Amniotic epithelial cell (primary cell): Measurements from ENCODE around the gene ARAP1.

Source experiments
- DNase-seq: peaks from one replicate; pipeline ENCODE4 v3.0.0-alpha.2; 2010; ENCODE audit warnings: low read depth

Gene ARAP1

DNA sequence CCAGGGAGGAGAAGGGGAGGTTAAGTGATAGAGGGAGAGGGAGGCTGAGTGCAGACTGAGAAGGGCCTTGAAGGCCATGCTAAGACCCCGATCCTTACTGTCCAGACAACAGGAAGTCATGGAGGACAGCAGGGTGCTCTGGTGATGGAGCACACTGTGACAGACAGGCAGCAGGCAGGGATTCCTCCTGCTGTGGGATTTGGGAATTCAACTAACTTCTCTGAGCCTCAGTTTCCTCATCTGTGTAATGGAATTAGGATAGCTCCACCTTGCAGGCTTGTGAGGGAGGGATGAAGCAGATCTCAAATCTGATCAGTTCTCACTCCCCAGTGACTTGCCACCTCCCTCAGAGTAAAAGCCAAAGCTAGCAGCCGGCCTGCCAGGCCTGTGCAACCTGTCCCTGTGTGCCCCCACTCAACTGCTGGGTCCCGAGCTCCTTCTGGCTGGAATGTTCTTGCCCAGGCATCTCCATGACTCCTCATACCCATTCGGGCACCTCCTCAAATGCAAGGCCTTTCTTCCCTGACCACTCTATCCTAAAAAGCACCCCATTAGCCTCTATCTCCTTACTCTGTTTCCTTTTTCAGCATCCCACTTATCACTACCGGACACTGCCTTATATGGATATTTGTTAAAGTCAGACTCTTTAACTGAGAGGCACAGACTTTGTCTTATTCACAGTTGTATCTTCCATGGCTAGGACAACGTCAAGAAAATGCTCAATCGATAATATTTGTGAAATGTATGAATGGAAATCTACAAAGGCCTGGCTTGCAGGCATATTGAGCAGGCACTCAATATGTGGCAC lies 9.5 kb downstream of the ARAP1 start:
- DNase-seq, result no peak

GRCh38 chr11:72741849-72742512 lies 10.2 kb downstream of the ARAP1 start:
- peak; percentile 61 for DNase-seq

- DNase-seq, result no peak
Observed at GRCh38 chr11:72741429-72741833, 10.8 kb downstream of the ARAP1 start.

DNA sequence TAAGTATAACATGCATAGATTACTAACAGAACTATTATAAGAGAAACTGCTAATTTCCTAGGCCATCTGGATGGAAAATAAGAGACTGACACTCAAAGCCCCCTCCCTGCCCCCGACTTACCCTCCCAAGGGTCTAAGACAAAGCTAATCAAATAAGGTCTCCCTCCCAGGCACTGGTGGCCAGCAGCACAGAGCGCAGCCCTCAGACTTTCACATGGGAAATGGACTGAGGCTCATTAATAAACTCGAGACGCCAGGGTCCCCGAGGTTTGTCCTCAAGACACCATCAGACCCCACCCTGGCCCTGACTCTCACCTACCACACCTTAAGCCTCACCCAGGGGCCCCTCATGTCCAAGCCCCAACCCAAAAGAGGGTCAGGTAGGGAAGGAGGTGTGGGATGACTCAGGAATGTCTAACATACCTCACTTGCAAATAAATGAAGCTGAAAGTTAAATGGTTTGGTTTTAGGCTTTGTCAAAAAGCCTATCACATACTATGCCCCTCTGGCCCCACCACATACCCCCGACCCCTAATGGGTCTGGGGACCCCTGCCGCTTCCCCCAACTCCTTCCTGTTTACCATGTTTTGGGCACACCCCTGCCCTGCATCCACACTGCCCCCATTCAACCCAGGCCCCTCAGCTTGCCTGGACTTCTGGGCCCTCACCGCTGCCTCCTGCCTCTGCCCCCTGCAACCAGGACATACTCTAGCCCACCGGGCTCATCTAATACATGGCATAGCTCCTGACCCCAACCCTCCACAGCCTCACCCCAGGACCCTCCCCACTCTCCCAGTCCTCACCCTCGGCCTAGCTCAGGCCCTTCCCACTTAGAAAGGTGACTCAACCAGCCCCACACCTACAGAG lies 11.4 kb downstream of the ARAP1 start:
- DNase-seq, result no peak

- DNase-seq, result no peak
Observed at GRCh38 chr11:72740060-72740424, 12.2 kb downstream of the ARAP1 start.

DNA sequence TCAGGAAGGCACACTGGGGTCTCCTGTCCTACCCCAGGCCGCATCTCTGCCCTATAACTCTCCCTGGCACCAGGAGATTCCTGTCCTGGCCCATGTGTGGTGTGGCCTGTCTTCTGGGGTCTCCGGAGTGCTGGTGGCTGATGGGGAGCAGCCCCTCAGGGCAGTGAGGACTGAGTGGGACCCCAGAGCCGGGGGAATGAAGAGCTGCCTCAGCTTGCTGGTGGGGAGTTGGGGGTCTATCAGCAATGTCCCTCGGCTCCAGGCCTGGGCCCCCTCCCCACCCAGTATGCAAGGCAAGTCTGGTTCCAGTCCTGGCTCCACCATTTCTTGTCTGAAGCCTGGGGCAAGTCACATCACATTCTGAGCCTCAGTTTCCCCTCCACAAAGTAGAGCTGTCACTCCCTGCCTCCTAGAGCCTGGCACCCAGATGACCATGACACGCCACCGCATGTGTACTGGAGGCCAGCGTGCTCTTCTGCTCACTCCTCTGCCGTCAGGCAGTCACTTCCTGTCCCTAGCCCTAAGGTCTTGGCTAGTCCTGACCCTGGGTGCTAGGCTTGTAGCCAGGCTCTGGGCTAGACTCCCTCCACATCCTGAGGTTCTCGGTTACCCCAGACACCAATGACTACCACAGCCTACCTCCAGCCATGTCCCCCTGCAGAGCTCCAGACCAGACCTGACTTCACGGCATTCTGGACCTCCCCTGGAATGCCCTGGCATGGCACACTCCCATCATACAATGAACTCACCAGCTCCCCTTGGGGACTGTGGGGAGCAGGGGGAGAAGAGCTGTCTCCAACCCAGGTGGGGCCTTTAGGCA lies 12.8 kb downstream of the ARAP1 start:
- DNase-seq, result no peak

- peak; percentile 73 for DNase-seq
Observed at GRCh38 chr11:72738199-72739141, 13.7 kb downstream of the ARAP1 start.

- no peak for DNase-seq
Observed at GRCh38 chr11:72737336-72737735, 14.9 kb downstream of the ARAP1 start.

DNA sequence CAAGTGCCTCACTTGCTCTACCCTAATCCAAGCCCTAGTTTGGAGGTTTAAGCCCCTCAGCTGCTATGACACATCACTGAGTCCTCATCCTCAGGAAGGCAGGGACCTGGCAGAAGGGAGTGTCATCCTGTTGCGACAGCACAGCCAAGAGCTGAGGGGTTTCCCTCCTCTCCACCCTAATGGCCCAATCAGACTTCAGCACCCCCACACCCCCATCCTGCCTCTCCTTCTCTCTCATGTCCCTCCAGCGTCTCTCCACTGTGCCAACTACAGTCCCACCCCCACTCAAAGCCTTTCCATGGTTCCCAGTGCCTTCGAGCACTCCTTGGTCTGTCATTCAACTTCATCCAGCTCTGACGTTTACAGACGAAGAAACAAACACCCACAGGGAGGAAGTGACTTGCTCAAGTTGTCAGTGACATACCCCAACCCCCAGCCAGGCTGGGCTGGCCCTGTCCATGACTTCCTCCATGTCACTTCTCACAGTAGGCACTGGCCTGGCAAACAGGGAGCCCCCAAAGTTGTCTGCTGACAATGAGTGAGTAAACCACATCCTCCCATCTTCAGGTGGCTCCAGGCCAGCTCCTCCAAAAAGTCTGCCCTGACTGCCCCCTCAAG lies 15.6 kb downstream of the ARAP1 start:
- DNase-seq, result peak; percentile 53

DNA sequence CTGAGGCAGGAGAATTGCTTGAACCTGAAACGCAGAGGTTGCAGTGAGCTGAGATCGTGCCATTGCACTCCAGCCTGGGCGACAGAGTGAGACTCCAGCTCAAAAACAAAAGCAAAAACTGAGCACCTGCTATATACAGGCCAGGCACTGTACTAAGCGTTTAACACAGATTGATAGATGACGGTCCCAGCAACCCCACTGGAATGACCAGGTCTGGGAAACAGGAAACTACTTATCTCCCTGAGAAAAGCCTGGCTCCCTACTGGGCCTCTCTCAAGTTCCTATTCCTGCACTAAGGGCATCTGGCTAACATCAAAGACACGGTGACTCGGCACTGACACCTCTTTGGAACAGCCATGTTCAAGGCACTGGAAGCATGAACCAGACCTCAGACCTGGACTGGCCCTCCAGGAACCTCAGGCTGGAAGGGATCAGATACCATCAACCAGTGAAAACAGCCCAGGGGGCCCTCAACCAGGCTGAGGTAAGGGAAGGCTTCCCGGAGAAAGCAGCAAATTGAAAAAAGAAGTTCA lies 16.6 kb downstream of the ARAP1 start:
- peak; percentile 99 for DNase-seq

GRCh38 chr11:72732329-72732728 lies 19.9 kb downstream of the ARAP1 start:
- DNase-seq, result no peak

- DNase-seq, result no peak
Observed at GRCh38 chr11:72730737-72731136, 21.5 kb downstream of the ARAP1 start.

DNA sequence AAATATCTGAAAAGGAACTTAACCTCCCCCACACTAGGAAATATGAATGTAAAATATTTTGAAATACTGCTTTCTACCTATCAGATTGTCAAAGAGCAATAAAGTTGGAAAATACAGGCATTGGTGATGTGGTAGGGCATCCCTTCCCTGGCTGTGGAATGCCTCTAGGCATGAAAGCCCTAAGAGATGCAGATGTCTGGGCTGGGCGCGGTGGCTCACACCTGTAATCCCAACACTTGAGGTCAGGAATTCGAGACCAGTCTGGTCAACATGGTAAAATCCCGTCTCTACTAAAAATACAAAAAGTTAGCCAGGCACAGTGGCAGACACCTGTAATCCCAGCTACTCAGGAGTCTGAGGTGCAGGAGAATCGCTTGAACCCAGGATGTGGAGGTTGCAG lies 22.0 kb downstream of the ARAP1 start:
- no peak for DNase-seq

- no peak for DNase-seq
Observed at GRCh38 chr11:72727521-72727920, 24.7 kb downstream of the ARAP1 start.

DNA sequence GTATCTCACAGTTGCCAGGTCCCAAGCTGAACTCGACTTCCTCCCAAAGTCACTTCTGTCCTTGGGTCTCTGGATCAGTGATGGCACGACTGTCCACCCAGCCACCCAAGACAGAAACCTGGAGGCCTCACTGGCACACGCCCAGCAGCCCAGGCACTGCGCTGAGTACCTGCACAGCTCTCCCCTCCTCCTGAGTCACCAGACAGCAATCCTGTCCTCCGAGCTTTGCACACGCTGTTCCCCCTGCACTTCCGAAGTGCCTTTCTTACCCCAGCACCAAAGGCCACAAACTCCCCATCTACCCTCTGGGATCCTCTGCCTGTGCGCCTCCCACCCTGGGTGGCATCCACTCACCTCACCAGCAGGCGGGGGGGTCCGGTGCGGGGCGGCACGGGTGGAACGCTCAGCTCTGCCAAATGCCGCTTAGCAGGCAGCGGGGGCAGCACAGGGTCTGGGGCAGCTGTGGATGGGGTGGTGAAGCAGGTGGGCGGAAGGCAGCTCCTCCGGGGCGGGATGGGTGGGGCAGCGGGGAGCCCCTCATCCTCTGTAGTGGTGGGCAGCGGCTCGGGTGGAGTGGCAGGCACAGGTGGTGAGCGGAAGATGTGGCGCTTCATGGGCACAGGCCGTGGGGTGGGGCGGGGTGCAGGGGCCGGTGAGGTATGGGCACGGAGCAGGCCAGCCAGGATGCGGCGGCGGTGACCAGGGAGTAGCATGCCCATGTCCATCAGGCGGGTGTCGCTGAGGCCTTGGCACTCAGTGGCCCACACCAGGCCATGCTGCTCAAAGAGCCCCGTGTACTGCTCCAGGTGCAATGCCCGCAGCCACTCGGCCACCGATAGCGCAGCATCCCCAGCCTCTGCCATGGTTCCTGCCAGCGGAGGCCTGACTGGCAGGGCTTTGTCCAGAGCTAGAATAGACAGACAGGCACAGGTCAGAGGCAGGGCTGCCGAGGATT lies 25.7 kb downstream of the ARAP1 start:
- no peak for DNase-seq

DNA sequence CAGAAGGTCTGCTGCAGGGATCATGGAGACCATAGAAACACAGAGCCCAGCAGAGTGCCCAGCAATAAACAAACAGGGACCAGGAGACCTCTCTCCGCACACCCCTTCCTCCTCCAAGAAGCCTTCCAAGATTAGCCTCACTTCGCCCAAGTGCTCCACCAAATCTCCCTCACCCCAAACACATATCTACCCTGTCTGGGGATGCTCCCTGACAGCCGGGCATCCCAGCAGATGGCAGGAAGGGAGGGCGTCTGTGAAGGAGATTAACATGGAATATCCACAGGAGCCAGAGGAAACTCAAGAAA lies 26.5 kb downstream of the ARAP1 start:
- DNase-seq, result no peak

DNA sequence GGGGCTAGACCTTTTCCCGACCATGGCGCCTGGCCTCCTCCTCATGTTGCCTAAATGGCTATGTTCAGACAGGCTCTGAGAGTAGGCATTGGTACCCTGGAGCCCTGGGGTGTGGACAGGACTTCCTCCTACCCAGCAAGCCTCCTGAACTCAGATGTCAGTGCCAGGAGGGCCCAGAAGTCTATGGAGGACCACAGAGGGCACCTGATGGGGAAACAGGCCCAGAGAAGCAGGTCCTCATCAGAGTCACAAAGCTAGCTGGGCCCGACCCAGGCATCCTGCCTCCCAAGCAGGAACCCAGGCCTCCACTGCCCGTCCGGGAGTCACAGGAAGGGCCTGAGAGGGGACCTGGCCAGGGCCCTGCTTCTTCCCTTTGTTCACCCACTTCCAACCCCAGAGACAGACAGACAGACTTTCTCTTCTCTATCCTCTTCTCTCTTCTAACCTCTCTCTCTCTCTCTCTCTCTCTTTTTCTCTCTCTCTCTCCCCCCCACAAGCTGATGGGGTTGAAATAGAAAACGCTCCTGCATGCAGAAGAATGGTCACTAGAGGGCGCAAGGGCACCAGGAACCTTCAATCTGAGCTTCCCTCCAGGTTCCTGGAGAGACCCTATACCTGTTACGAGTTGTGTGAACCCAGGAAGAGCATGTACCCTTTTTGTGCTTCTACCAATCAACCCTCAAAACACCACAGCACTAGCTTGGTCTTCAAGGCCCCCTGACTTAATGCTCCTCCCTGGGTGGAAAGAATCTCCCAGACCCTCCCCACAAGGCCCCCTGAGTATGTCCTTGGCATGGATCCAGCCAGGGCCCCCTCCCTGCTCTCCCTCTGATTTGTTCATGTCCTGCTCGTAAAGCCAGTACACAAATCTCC lies 27.1 kb downstream of the ARAP1 start:
- peak; percentile 83 for DNase-seq

GRCh38 chr11:72724021-72724551 lies 28.1 kb downstream of the ARAP1 start:
- no peak for DNase-seq
